HG02938 (cell line): ENCODE measurements around the gene OR2V2.
"Not testable (repeated sequence)": the region's sequence is repeated elsewhere in the genome, so short reads cannot be mapped to it uniquely, and the experiment has no call there.

Experiments used
- ATAC-seq: cut with Tn5 transposase; IDR thresholded peaks from one replicate; pipeline ENCODE4 v1.9.1; 2021; ENCODE audit warnings: mild to moderate bottlenecking, moderate library complexity; ENCODE audit not compliant: unreplicated experiment

Gene OR2V2, protein sequence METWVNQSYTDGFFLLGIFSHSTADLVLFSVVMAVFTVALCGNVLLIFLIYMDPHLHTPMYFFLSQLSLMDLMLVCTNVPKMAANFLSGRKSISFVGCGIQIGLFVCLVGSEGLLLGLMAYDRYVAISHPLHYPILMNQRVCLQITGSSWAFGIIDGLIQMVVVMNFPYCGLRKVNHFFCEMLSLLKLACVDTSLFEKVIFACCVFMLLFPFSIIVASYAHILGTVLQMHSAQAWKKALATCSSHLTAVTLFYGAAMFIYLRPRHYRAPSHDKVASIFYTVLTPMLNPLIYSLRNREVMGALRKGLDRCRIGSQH

DNA sequence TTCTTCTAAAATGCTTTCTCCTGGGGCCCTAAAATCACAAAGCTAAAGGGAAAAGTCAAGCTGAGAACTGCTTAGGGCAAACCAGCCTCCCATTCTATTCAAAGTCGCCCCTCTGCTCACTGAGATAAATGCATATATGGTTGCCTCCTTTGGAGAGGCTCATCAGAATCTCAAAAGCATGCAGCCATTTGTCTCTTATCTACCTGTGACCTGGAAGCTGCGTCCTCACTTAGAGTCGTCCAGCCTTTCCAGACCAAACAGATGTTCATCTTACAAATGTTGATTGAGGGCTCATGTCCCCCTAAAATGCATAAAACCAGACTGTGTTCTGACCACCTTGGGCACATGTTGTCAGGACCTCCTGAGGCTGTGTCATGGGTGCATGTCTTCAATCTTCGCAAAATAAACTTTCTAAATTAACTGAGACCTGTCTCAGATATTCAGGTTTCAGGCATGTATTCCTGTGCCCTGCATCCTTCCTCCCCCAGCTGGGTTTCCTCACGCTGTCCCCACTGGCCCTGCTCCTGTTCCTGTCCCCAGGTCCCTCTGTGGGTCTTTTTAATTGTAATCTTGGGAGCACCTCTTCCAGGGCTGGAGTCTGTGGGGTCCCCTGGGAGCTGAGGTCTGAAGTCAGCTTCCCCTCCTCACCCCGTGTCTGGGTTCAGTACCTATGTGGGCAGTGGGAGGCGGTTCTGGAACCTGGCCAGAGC, at the start of gene OR2V2:
OR2V2 (plus strand) TSS at position 660 of the 710 bp plus-strand sequence. CDS start 7,357 bp downstream, outside the sequence.
- not testable (repeated sequence) for ATAC-seq

DNA sequence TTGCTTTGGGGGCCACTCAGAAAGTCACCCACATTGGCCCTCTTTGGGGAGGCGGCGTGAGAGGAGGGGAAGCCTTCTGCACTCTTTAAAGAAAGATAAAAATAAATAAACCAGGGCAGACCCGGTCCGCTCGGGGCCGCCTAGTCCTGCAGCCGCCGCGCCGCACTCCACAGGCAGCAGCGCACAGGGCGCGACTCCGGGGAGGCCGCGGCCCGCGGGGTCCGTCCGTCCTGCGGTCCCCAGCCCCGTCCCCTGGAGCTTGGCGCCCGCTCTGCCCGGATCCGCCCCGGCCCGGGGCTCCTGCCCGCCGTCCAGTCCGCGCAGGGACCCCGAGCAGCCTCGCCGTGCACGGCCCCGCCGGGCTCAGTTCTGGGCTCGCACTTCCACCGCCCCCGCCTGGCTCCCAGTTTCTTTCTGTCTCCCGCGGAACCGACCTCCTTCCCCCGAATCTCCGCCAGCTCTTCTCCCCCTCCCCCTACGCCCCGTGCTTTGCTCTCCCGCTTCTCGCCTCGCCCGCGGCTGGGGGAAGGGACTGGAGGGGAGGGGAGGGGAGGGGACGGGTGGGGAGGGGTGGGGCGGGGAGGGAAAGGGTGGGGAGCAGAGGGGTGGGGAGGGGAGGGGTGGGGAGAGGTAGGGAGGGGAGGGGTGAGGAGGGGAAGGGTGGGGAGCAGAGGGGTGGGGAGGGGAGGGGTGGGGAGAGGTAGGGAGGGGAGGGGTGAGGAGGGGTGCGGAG, 49.5 kb upstream of the OR2V2 start:
- not testable (repeated sequence) for ATAC-seq

DNA sequence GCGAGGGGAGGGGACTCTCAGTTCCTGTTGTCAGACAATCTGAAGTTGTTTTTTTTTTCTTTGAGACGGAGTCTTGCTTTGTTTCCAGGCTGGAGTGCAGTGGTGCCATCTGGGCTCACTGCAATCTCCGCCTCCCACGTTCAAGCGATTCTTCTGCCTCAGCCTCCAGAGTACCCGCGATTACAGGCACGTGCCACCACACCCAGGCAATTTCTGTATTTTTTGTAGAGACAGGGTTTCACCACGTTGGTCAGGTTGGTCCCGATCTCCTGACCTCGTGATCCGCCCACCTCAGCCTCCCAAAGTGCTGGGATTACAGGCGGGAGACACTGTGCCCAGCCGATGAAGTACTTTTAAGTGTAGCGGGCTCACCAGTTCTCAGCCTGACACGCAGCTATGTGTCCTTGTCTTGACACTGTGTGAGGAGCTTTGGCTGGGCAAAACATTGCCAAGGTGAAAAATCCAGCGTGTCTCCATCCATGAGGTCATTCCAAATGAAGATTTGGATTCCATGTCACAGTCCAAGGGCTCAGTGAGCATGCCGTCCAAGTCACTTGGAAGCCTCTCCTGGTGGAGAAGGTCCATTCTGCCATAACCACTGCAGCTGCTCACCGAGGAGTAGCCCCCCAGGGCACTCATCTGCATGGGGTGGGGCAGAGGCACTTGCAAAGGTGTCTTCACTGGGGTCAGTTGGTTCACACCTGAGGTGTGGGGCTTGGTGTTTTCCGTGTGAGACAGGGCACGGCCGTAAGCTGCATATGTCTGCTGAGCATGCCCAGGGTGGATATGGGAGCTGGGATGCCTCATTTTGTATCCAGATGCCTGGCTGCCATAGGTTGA, 48.4 kb upstream of the OR2V2 start:
- ATAC-seq: no peak

DNA sequence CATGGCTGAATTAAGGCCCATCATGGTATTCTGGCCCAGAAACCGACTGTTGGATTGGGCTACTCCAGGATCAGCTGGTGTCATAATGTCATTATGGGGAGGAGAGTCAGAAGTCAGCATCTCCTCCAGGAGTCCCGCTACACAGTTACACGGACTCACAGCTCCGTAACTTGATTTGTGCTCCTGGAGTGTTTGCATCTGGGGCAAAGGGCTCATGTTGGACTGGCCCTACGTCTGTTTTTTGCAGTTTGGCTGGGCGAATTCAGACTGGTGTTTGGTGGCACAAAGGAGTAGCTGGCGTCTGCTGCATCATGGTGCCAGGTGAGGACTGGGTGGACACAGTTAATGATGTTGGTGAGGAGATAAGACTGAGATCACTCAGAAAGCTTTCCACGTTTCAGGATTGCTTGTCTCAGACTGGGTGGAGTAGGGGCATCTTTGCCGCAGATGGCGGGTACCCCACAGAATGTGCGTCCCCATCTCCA, 47.7 kb upstream of the OR2V2 start:
- no peak for ATAC-seq

DNA sequence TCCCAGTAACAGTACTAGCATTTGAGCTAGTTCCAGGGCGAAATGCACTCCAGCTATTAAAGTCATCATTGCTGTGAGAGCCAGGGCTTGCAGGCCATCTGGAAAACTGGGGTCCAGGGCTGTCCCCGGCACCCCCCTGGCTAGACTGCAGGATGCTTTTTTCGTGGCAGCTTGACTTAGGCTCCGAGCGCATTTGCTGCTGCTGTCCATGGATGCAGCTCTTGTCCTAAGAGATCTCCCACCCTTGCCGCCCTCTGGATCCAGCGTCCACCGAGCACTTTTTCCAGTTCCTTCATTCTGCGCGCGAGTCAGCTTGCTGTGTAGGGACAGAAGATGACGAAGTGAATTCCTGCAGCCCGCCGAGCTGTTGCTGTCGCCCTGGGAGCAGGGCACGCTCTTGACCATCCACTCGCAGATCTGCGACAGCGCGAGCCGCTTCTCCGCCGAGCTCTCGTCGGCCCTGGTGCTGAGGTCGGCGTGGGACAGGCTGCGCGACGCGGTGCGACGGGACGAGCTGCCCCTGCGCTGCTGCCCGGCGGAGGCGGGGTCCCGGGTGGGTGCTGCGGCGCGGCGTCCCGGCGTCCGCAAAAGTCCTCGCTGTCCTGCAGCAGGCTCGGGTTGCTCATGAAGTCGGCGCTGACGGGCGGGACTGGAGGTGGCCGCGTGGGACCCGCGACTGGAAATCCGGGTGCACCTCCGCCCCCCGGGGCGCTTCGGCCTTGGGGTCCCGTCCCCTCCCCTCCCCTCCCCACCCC, 47.1 kb upstream of the OR2V2 start:
- no peak for ATAC-seq

DNA sequence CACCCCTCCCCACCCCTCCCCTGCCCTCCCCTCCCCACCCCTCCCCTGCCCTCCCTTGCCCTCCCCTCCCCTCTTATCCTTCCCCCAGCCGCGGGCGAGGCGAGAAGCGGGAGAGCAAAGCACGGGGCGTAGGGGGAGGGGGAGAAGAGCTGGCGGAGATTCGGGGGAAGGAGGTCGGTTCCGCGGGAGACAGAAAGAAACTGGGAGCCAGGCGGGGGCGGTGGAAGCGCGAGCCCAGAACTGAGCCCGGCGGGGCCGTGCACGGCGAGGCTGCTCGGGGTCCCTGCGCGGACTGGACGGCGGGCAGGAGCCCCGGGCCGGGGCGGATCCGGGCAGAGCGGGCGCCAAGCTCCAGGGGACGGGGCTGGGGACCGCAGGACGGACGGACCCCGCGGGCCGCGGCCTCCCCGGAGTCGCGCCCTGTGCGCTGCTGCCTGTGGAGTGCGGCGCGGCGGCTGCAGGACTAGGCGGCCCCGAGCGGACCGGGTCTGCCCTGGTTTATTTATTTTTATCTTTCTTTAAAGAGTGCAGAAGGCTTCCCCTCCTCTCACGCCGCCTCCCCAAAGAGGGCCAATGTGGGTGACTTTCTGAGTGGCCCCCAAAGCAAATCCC, 46.2 kb upstream of the OR2V2 start:
- not testable (repeated sequence) for ATAC-seq

DNA sequence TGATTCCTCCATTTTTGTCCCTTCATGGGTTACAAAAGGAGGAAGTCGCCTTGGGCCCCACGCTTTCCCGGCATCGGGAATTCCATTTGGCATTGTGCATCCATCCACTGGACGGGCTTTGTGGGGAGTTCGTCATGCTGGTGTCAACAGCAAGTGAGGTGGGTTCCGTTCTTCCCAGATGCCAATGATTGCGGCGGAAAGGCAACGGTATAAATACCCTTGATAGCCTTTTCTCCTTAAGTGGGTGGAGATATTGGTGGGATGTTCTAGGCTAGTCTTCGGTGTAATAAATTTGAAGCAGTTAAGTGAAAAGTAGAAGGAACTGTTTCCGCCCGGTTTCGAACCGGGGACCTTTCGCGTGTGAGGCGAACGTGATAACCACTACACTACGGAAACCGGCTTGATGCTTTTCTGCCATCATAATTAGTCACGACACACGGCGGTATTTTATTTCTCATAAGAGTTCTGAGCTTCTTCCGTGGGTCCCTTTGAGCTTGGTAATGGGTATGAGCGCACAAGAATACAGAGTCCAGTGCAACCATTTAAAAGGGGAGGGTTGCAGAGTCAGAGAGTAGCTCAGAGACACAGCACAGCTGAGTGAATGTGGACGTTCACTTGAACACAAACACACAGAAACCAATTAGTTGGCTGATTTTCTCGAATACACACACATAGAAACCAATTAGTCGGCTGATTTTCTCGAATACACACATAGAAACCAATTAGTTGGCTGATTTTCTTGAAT, 45.3 kb upstream of the OR2V2 start:
- not testable (repeated sequence) for ATAC-seq

DNA sequence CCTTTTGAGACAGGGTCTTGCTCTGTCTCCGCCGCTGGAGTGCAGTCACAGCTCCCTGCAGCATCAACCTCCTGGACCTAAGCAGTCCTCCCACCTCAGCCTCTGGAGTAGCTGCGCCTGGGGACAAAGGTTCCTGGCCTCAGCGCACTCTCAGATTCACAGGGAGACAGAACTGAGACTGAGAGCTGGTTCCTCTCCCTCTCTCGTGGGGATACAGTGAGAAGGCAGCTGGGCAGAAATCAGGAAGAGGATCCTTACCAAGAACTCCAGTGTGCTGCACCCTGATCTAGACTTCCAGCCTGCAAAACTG, 43.2 kb upstream of the OR2V2 start:
- not testable (repeated sequence) for ATAC-seq

DNA sequence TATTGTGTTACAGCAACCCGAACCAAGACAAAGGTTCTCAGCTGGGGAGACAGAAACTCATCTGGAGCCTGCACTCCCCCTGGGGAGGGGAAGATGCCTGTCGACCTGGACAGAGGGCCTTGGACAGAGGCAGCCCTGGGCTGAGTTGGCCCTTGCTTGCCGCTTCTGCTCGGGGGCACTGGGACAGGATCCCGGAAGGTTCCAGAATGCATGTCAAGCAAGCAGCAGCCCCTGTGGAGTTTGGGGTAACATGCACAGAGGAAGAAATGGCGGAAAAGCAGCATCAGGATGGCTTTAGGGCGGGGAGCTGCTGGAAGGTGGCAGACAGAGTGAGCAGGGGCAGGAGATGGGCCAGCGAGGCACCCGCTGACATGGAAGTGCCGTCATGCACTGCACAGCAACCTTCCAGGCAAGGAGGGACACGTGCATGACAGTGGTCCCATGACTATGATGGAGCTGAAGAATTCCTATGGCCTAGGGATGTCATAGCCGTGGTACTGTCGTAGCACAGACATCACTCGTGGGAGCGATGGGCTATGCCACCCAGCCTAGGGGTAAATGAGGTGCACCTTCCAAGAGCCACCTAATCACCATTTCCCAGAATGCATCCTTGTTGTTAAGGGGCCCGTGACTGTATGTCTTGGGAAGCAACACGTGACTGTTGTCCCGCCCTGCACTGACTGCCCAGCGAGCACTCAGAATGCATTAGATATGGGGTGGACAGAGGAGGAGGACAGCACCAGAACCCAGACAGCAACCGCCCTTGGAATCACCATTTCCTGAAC, 42.6 kb upstream of the OR2V2 start:
- ATAC-seq: not testable (repeated sequence)

DNA sequence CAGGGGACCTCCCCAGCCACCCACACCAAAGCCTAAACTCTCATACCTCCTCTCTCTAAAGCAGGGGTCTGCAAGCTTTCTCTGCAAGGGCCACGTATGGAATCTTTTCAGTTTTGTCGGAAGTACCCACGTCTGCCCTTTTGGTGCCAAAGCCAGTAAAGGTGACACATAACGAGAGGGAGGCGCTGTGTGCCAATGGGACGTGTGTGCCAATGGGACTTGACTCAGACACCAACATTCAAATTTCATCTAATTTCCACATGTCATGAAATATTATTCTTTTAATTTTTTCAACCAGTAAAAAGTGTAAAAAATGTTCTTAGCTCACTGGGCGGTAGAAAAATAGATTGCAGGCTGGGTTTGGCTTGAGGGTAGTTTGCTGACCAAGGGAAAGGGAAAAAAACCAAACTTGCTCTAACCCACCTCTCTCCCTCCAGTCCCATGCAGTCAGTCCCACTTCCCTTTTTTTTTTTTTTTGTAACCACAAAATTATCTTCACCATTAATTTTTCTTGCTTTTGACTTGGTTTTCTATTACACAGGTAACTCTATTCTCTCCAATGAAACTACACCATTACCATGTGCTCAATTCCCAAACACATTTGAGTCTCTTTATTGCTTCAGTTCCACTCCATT, 41.9 kb upstream of the OR2V2 start:
- no peak for ATAC-seq

DNA sequence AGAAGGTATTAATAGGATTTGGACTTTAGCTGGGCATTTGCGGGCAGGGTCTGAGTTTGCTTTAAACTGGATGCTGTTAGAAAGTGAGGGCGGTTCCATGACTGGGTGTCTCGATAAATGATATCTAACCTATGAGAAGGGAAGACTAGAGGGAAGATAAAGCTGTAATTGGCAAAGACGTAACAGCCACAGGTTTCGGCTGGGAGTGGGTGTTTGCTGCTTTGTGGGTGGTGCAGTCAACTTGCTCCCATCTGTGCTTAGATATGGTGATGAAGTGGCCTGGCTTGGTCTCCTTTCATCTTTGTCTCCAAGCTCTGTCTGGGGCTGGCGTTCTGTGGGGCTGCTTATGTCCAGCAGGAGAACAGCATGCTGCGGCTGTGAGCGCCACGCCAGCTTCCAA, 39.7 kb upstream of the OR2V2 start:
- no peak for ATAC-seq

DNA sequence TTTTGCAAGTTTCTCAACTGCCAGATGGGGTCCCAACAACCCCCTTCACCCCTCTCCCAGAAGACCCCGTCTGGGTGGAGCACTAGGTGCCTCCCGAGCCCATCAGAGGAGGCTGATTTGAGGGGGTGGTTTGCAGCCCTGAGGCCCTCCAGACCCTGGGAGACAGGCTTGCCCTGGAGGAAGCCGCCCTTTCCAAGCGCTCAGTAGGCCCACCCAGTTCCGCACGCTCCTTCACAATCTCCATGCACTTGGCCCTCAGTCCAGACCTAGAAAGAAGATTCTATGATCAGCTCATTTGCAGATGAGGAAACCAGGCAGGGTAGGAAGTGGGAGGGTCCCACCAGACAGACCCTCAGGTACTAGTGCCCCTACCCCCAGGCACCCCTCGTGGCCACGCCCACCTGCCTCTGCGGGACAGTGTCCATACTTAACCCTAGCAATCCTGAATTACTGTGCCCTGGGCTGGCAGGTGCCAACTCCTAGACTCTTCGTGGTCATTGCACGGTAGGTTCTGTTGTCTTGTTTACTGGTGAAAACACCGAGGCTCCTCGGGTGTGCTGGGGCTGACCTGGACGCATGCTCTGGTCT, 38.7 kb upstream of the OR2V2 start:
- no peak for ATAC-seq

DNA sequence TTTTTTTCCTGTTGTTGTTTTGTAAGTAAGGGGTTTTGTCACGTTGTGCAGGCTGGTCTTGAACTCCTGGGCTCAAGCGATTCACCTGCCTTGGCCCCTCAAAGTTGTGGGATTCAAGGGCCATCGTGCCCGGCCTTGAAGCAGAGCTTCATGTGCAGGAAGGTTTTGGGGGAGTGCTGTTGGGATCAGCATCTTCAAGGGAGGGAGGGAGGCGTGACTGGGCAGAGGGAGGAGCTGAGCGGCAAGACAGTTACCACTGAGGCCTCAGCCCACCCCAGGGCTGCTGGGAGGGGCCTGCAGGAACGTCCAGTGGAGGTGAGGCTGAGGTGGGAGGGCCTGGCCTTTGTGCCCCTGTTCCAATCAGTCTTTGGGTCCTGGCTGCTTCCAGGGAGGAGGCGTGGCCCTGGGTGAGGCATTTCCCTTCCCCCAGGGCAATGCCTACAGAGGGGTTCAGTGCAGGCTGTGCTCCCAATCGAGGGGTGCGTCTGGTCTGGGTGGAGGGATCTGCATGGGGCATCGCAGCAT, 37.8 kb upstream of the OR2V2 start:
- ATAC-seq: no peak

DNA sequence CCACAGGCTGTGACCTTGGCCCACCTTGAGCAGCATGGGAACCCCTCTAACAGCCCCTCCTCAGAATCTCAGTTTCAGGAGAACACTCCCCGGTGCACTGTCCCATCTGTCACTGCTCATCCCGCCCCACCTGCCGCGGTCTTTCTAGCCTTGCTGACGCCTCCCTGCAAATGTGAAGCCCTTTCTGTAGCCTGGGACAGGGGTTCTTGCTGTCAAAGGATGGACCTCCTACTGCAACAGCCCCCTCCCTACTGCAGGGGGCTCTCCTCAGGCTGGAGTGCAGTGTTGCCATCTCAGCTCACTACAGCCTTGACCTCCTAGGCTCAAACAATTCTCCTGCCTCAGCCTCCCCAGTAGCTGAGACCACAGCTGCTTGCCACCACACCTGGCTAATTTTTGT, 36.4 kb upstream of the OR2V2 start:
- ATAC-seq: no peak

DNA sequence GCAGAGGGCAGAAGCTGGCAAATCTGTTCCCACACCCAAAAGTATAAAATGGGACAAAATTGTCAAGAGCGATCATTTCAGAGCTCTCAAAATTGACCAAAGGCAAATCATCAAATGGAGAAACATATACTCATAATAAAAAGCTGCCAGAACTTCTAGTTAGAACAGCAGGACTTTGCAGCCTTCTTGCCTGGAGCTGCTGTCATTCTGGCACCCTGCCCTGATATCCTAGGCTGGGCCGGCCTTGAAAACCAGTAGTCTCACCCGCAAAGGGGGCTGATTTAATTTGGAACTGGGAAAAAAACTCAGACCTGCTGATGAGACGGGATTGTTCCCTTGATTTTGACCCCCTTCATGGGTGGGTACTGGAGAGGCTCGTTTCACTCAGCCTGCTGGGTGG, 34.9 kb upstream of the OR2V2 start:
- no peak for ATAC-seq

DNA sequence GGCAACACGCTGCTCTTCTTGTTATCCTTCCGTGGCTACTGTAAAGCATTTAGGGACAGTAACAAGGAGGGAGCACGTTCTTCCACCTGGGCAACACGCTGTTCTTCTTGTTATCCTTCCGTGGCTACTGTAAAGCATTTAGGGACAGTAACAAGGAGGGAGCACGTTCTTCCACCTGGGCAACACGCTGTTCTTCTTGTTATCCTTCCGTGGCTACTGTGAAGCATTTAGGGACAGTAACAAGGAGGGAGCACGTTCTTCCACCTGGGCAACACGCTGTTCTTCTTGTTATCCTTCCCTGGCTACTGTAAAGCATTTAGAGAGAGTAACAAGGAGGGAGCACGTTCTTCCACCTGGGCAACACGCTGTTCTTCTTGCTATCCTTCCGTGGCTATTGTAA, 33.8 kb upstream of the OR2V2 start:
- ATAC-seq: not testable (repeated sequence)

DNA sequence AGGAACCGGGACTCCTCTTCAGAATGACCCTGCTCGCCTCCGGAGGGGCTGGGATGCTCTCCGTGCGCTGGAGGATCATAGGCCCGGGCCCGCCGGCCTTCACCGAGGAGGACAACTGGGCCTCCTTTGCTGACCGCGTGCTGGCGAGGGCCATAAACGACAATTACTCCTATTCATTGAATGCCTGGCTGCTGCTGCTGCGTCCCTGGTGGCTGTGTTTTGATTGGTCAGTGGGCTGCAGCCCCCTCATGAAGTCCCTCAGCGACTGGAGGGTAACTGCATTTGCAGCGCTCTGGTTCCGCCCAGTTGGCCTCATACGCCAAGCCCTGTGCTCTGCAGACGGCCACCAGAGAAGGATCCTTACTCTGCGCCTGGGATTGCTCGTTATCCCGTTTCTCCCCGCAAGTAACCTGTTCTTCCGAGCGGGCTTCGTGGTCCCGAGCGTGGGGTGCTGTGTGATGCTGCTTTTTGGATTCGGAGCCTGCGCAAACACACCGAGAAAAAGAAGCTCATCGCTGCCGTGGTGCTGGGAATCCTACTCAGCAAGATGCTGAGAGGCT, 33.0 kb upstream of the OR2V2 start:
- no peak for ATAC-seq
